AG04450 (cell line): Measurements from ENCODE around the gene PALLD. TPM values are rescaled to one million over a fixed set of nuclear protein-coding genes. Genes with fewer than 3 reads are reported as not detected.

Experiments
- CTCF ChIA-PET: fragments of 300-600, 350-600 bp; formaldehyde crosslinking; extraction: SDS; loops from one replicate; lab custom pipeline; 2022; ENCODE audit warnings: antibody characterized with exemption, inconsistent platforms; lab: Charles Lee
- POLR2A ChIA-PET: fragments of 350-600 bp; formaldehyde crosslinking; extraction: SDS; loops from one replicate; lab custom pipeline; 2021; ENCODE audit warnings: antibody characterized with exemption, inconsistent platforms; lab: Yijun Ruan, JAX
- DNase-seq: peaks from one replicate; pipeline ENCODE4 v3.0.0-alpha.2; 2011; ENCODE audit warnings: low read depth, low spot score
- H3K27ac ChIP-seq: one replicate; pipeline ENCODE4 v1.5.1; 2012; ENCODE audit warnings: low read depth, low read length, control low read depth
- H3K27me3 ChIP-seq: one replicate; pipeline ENCODE4 v1.6.0; 2012; ENCODE audit warnings: low read length; ENCODE audit not compliant: control insufficient read depth, insufficient read depth
- H3K4me3 ChIP-seq: 2 replicates; pipeline ENCODE4 v1.5.1; 2011; ENCODE audit warnings: mild to moderate bottlenecking, low read depth, low read length, control low read depth
- H3K9me3 ChIP-seq: 2 replicates; pipeline ENCODE4 v1.5.1; 2012; ENCODE audit warnings: low read length; ENCODE audit not compliant: control insufficient read depth, insufficient read depth
- CTCF ChIP-seq: IDR thresholded peaks from 2 replicates; pipeline ENCODE4 v1.5.1; 2011; ENCODE audit warnings: low read depth, low read length, control low read depth, inconsistent platforms
- polyA plus RNA-seq: library from polyadenylated mRNA; depleted of rRNA; stranded (reverse); fragments of >200 nt; gene quantifications from 2 replicates; pipeline ENCODE4 v1.2.3, GENCODE V29; 2011

PALLD gene
- polyA plus RNA-seq, 1 experiment = 159 TPM

GRCh38 chr4:168884251-168885124 lies 387.6 kb downstream of the PALLD start:
- no peak for TF ChIP-seq CTCF
- no peak for DNase-seq
- Histone ChIP-seq H3K27ac (peak overlapping the region; percentile 53), H3K4me3 (no peak overlapping the region), H3K9me3 (peaks cover 2% of the 10 kb centered on the region; the same call in 1 of the 2 replicates), H3K27me3 (no peaks in the 10 kb centered on the region)
- ChIA-PET POLR2A (interaction anchor here (0.6 kb wide), 1 partner anchor 48 kb away, joined by 3 read pairs; no protein-coding TSS in a partner anchor), CTCF (interaction anchor here (2.6 kb wide), 1 partner anchor 38 kb away, joined by 5 read pairs; no protein-coding TSS in a partner anchor)

DNA sequence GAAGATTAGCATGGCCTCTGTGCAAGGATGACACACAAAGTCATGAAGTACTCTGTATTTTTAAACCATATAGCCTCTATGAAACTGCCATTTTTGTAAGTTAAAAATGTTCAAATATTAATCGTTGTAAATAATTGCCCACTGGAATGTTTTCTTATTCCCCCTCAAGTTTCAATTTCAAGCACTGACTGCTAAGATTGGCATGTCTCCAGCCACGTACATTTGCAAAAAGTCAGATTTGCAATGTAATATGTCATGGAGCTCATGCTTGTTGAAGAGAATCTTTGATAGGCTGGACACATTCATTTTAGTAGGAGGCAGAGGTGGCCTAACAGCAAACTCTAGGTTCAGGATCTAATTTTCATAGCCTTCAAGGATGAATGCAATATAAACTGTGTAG lies 388.5 kb downstream of the PALLD start:
- TF ChIP-seq CTCF = no peak
- ChIA-PET POLR2A (no interaction called here), CTCF (interaction anchor here (1.1 to 2.6 kb wide), 2 partner anchors 23 to 37 kb away, joined by 3 to 5 read pairs; no protein-coding TSS in a partner anchor)
- Histone ChIP-seq H3K4me3 (no peak overlapping the region), H3K27me3 (no peaks in the 10 kb centered on the region), H3K9me3 (peaks cover 2% of the 10 kb centered on the region; the same call in 1 of the 2 replicates), H3K27ac (no peak overlapping the region)
- no peak for DNase-seq

GRCh38 chr4:168886351-168886750 lies 389.5 kb downstream of the PALLD start:
- H3K9me3 ChIP-seq = peaks cover 2% of the 10 kb centered on the region; the same call in 1 of the 2 replicates
- no peak for DNase-seq
- H3K27me3 ChIP-seq = no peaks in the 10 kb centered on the region
- H3K27ac ChIP-seq = peak overlapping the region; percentile 48
- CTCF ChIA-PET = interaction anchor here (1.1 to 2.6 kb wide), 2 partner anchors 22 to 36 kb away, joined by 3 to 5 read pairs; no protein-coding TSS in a partner anchor
- POLR2A ChIA-PET = no interaction called here
- TF ChIP-seq CTCF = no peak
- no peak overlapping the region for H3K4me3 ChIP-seq

- TF ChIP-seq CTCF = no peak
- H3K27me3 ChIP-seq = no peaks in the 10 kb centered on the region
- no peak overlapping the region for H3K27ac ChIP-seq
- ChIA-PET POLR2A (no interaction called here), CTCF (no interaction called here)
- no peaks in the 10 kb centered on the region for H3K9me3 ChIP-seq
- DNase-seq = no peak
- no peak overlapping the region for H3K4me3 ChIP-seq
Observed at GRCh38 chr4:168887809-168888208, 391.0 kb downstream of the PALLD start.

- H3K4me3 ChIP-seq = no peak overlapping the region
- no peak overlapping the region for H3K27ac ChIP-seq
- no peaks in the 10 kb centered on the region for H3K9me3 ChIP-seq
- no peak for TF ChIP-seq CTCF
- POLR2A ChIA-PET = no interaction called here
- DNase-seq = no peak
- CTCF ChIA-PET = no interaction called here
- H3K27me3 ChIP-seq = no peaks in the 10 kb centered on the region
Observed at GRCh38 chr4:168888715-168889215, 391.9 kb downstream of the PALLD start.
